Measurements from ENCODE around the gene OPN1SW. TPM values are rescaled to one million over a fixed set of nuclear protein-coding genes. Genes with fewer than 3 reads are reported as not detected.
A peak's percentile ranks its signal among the peaks of the same experiment; 100 is the strongest.

OPN1SW gene
- total and polyA plus RNA-seq, 9 of the 15 experiments (the other 6 are each of a cell fraction or from before 2014, with no cell fraction given): 0.84 to 1.0 TPM; not detected in 7

GRCh38 chr7:128791121-128791971, 15.8 kb upstream of the OPN1SW start, which contains the start of gene CCDC136:
Gene CCDC136 (plus strand): TSS chr7:128791968. CDS start chr7:128792412, 444 bp downstream.
- FAIRE-seq: no peak
- no TSS peak for BruUV-seq (replicated peaks)
- H3K4me3 ChIP-seq: peak within 1 kb of the TSS; percentile 69
- H3K9ac ChIP-seq (ENCODE audit: insufficient read depth in 1 of 2, low read depth in 2 of 2, low read length in 2 of 2): peak within 1 kb of the TSS; percentile 78 to 97
- ChIA-PET POLR2A (interaction anchor here (0.6 to 1.7 kb wide), 12 partner anchors 11 to 52 kb away, joined by 3 to 6 read pairs (median 4); no protein-coding TSS in a partner anchor), CTCF (ENCODE audit: low intra/inter-chr PET ratio) (no interaction called here)
- no peaks in the 10 kb centered on the region for H3K9me1 ChIP-seq (ENCODE audit: control insufficient read depth, insufficient read depth, low read length)
- peak; percentile 94 for ATAC-seq
- no peaks in the 10 kb centered on the region for H3K9me3 ChIP-seq (replicated peaks; ENCODE audit: control insufficient read depth, insufficient read depth, low read depth, low read length)
- peaks cover 9% of the 10 kb centered on the region; the same call in 2 of the 3 replicates for H3K79me2 ChIP-seq (ENCODE audit: control insufficient read depth, insufficient read depth, low read length)
- H3K4me1 ChIP-seq (replicated peaks in 1 of 2; ENCODE audit: control insufficient read depth in 2 of 2, insufficient read depth in 2 of 2, low read length in 2 of 2): peaks cover 18 to 46% of the 10 kb centered on the region in 2 experiments
- no peaks in the 10 kb centered on the region for H4K20me1 ChIP-seq (replicated peaks; ENCODE audit: control insufficient read depth, insufficient read depth, low read length)
- peaks cover 17% of the 10 kb centered on the region; the same call in 1 of the 3 replicates for H3K36me3 ChIP-seq (ENCODE audit: control insufficient read depth, insufficient read depth, low read length)
- peak within 1 kb of the TSS; percentile 95 for H2AFZ ChIP-seq (ENCODE audit: low read depth, low read length)
- intact Hi-C loops (cut with micrococcal nuclease) (loop anchor here (5.0 kb wide), 1 partner anchor 91 kb away; no protein-coding TSS in a partner anchor), in situ Hi-C loops (cut with MboI) (no loop called here)
- no peaks in the 10 kb centered on the region for H3K27me3 ChIP-seq (ENCODE audit: control insufficient read depth in 2 of 2, insufficient read depth in 2 of 2, low read length in 2 of 2)
- peak within 1 kb of the TSS; percentile 65 for H3K27ac ChIP-seq (ENCODE audit: extremely low read depth, low read depth, low read length)
- 2% methylated on average over 32 of the region's 80 CpGs for WGBS (ENCODE audit: insufficient coverage, low coverage, missing lambda C conversion rate)
- peak; percentile 94 to 100 (median 98) for DNase-seq (ENCODE audit: extremely low read depth in 1 of 4, low spot score in 3 of 4)
- H3K4me2 ChIP-seq (ENCODE audit: insufficient read depth, low read length): peak within 1 kb of the TSS; percentile 87
- TF ChIP-seq ZNF436 (CRISPR knock-in tag; IDR thresholded peaks at IDR 0.05): peak; percentile 72; the same call in 1 of the 2 replicates
- TF ChIP-seq, protein P1, sequence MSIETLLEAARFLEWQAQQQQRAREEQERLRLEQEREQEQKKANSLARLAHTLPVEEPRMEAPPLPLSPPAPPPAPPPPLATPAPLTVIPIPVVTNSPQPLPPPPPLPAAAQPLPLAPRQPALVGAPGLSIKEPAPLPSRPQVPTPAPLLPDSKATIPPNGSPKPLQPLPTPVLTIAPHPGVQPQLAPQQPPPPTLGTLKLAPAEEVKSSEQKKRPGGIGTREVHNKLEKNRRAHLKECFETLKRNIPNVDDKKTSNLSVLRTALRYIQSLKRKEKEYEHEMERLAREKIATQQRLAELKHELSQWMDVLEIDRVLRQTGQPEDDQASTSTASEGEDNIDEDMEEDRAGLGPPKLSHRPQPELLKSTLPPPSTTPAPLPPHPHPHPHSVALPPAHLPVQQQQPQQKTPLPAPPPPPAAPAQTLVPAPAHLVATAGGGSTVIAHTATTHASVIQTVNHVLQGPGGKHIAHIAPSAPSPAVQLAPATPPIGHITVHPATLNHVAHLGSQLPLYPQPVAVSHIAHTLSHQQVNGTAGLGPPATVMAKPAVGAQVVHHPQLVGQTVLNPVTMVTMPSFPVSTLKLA (conservative IDR thresholded peaks at IDR 0.05): peak in 1 of 2 experiments; percentile 41; a peak in 1 of 4 replicates
- no peak for TF ChIP-seq KLF16 (IDR thresholded peaks at IDR 0.05)
- TF ChIP-seq ZFP36 (IDR thresholded peaks at IDR 0.05; ENCODE audit: low read depth, low read length, partially characterized antibody): peak; percentile 98
- no peak for TF ChIP-seq MEIS2 (IDR thresholded peaks at IDR 0.05; ENCODE audit: partially characterized antibody)
- TF ChIP-seq FOXP4 (CRISPR knock-in tag; IDR thresholded peaks at IDR 0.05; ENCODE audit: borderline replicate concordance): no peak; the same call in 1 of the 2 replicates
- no peak for TF ChIP-seq IFI16 (CRISPR knock-in tag; IDR thresholded peaks at IDR 0.05)
- no peak for TF ChIP-seq CBX5 (IDR thresholded peaks at IDR 0.05; ENCODE audit: borderline replicate concordance, low read depth)
- TF ChIP-seq KLF13 (tag; IDR thresholded peaks at IDR 0.05; ENCODE audit: borderline replicate concordance, low read depth): peak; percentile 71; the same call in 1 of the 2 replicates
- no peak for TF ChIP-seq ZNF444 (CRISPR knock-in tag; IDR thresholded peaks at IDR 0.05)
- 0 out of 2 replicates have a peak, but pooled peaks have one; percentile 12 for TF ChIP-seq ZKSCAN1 (IDR thresholded peaks at IDR 0.05; ENCODE audit: low read depth, low read length)
- no peak for TF ChIP-seq PHB (CRISPR knock-in tag; IDR thresholded peaks at IDR 0.05)
- TF ChIP-seq TAF1 (IDR thresholded peaks at IDR 0.05; ENCODE audit: control insufficient read depth, extremely low read depth, insufficient read depth, low read length, severe bottlenecking): peak; percentile 79
- no peak for TF ChIP-seq MCM7 (IDR thresholded peaks at IDR 0.05)
- no peak for TF ChIP-seq NCOA2 (IDR thresholded peaks at IDR 0.05; ENCODE audit: partially characterized antibody in 2 of 2)
- TF ChIP-seq NFATC3 (IDR thresholded peaks at IDR 0.05): no peak
- TF ChIP-seq, protein P2, sequence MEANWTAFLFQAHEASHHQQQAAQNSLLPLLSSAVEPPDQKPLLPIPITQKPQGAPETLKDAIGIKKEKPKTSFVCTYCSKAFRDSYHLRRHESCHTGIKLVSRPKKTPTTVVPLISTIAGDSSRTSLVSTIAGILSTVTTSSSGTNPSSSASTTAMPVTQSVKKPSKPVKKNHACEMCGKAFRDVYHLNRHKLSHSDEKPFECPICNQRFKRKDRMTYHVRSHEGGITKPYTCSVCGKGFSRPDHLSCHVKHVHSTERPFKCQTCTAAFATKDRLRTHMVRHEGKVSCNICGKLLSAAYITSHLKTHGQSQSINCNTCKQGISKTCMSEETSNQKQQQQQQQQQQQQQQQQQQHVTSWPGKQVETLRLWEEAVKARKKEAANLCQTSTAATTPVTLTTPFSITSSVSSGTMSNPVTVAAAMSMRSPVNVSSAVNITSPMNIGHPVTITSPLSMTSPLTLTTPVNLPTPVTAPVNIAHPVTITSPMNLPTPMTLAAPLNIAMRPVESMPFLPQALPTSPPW (CRISPR knock-in tag; IDR thresholded peaks at IDR 0.05): peak; percentile 90

Data from K562 (cell line).